Measurements from ENCODE around the gene CACTIN.

Gene CACTIN

GRCh38 chr19:3622224-3622623, 4.4 kb downstream of the CACTIN start:
- DNase-seq, result no peak

- DNase-seq, result no peak
Observed at GRCh38 chr19:3621689-3622088, 4.9 kb downstream of the CACTIN start.

- no peak for DNase-seq
Observed at GRCh38 chr19:3620817-3621547, 5.6 kb downstream of the CACTIN start.

DNA sequence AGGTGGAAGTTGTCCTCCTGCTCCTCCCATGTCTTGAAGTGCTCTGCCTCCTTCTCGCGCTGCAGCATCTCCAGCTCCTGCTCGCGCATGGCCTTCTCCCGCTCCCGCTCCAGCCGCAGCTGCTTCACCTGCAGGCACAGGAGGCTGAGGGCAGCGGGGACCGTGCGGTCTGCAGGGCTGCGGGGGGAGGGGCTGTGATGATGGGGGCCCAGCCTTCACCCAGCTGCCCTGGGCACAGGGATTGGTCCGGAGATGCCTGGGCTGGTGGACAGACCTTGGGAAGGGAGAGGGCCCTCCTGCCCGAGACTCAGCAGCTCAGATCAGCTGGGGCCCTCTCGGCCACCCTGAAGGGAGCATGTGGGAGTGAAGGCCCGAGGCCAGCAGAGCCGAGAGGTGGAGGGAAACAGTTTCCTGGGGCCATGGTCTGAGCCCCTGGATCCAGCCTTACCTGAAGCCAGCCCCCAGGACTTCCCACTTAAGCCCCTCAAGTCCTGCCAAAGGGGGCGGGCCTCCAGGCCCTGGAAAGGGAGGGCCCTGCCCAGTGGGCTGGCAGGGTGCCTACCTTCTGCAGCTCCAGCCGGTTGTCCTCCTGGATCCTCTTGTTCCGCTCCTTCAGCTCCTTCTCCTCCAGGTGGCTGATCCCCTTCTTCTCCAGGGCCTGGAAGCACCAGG, 6.3 kb downstream of the CACTIN start:
- no peak for DNase-seq

GRCh38 chr19:3619631-3620012, 7.0 kb downstream of the CACTIN start:
- DNase-seq, result no peak

- no peak for DNase-seq
Observed at GRCh38 chr19:3618811-3619630, 7.6 kb downstream of the CACTIN start.

DNA sequence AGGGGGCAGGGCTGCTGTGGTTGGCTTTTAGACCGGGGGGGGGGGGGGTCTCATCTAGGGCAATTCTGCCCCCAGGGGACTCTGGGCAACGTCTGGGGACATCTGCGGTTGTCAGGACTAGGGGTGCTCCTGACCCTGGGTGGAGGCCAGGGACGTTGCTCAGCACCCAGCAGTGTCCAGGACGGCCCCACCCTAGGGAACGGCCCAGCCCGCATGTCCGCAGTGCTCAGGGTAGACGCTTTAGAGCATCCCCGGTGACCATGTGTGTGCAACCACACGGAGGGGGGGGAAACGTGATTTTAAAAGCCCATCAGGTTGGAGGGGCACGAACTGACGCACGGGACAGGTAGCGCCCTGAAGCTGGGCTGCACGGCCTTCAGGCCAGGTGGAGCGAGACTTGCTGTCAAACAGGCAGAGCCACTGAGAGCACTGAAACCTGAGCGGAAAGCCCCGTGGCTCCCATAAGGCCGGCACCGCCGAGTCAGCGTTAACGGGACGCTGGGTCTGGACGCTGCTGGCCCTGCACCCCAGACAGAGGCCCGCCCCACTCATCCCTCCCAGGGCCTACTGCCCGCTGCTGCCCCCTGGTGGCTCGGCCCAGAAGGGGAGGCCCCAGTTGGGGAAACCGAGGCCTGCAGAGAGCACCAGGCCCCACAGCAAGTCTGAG, 8.3 kb downstream of the CACTIN start:
- DNase-seq, result peak; percentile 28

DNA sequence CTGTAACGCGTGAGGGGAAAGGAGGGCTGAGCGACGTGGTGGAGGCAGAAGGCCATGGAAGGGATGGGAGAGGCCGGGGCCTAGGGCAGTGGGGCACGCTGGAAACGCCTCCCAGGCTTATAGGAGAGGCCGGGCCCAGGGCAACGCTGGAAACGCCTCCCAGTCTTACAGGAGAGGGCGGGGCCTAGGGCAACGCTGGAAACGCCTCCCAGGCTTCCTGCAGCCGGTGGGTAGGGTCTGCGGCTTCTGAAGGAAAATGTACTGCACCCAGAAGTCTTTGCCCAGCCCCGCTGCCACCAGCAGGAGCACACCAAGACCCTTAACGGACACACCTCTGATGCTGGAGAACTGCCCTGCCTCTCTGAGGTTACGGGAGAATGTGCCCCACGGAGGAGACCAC, 9.1 kb downstream of the CACTIN start:
- no peak for DNase-seq

DNA sequence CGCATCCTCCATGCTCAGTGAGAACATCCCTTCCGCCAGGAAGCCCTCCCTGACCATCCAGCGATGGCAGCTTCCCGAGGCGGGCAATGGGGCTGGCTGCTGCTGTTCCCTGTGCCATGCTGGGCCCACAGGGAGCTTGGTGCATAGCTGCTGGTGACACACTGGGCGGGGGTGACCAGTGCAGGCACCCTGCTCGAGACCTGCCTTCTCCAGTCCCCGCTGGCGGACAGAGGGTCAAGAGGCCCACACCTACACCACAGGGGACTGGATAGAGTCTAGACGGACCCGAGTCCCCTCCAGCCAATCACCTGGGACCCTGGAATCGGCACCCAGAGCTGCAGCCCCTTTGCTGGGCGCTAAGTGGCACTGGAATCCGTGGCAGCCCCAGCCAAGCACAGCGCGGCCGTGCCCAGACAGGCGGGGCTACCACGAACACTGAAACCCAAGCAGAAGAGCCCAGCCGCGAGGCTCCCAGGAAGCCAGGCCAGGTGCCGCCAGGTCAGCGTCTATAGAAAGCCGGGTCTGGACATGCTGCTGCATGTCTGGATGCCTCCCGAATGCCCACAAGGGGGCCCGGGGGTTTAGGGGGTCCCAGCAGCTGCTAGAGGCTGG, 11.0 kb downstream of the CACTIN start:
- no peak for DNase-seq

DNA sequence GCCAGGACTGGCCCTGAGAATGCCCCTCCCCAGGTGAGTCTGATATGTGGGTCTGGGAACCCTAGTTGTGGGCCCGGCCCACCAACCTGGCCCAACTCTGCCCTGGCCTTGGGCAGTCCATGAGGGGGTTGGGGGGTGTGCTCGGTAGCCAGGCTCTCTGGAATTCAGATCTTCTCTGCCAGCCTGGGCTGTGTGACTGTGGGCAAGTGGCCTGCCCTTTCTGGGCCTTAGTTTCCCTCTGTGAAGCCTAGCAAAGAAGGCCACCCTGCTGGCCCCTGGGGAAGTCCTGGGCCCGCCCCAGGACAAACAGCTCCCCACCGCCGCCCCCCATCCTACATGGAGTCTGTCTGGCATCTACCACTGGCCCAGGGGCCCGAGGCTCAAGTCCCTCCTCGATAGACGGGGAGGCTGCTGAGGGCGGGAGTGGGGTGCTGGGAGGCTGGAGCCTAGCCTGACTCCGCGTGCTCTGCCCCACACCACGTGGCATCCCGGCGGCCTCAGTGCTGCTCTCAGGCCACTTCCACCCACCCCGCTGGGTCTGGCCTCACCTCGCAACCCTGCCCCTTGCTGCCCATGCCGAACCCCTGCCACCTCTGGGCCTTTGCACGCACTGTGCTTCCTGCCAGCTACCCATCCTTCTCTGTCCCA, 11.6 kb downstream of the CACTIN start:
- no peak for DNase-seq

- no peak for DNase-seq
Observed at GRCh38 chr19:3613818-3614661, 12.6 kb downstream of the CACTIN start.

GRCh38 chr19:3612901-3613741, 13.5 kb downstream of the CACTIN start:
- DNase-seq, result no peak

DNA sequence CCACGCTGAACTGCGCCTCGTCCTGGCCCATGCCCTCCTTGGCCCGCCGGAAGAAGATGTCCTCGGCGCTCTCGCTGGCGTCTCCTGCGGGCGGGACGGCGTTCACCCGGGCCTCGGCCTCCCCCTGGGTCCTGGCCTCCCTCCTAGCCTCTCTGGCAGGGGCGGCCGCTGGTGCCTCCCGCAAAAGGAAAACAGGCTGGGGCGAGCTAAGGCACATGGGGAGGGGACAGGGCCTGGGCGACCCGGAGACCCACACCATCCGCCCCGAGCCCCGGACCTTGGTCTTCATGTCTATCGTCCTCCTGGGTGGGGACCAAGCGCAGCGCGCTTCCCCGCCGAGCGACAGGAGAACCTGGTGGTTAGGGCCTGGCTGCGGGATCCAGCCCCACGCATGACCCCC, 14.3 kb downstream of the CACTIN start:
- DNase-seq, result no peak

- no peak for DNase-seq
Observed at GRCh38 chr19:3611841-3612240, 14.7 kb downstream of the CACTIN start.

- DNase-seq, result no peak
Observed at GRCh38 chr19:3610745-3611717, 15.6 kb downstream of the CACTIN start.

- no peak for DNase-seq
Observed at GRCh38 chr19:3609779-3610719, 16.5 kb downstream of the CACTIN start.

GRCh38 chr19:3608750-3609322, 17.8 kb downstream of the CACTIN start:
- DNase-seq, result no peak

Measured in central memory CD4-positive, alpha-beta T cell (primary cell).